NB4 (cell line): ENCODE results near the gene PROX1.

Experiments used
- CTCF ChIP-seq: IDR thresholded peaks from one replicate; pipeline ENCODE4 v1.5.1; 2012; ENCODE audit warnings: low read depth, low read length
- MYC ChIP-seq: IDR thresholded peaks from 2 replicates; pipeline ENCODE4 v1.6.1; 2011; ENCODE audit warnings: low read depth, low read length
- POLR2A ChIP-seq: IDR thresholded peaks from 2 replicates; pipeline ENCODE4 v1.6.1; 2011; ENCODE audit warnings: mild to moderate bottlenecking; ENCODE audit not compliant: insufficient read length; ENCODE audit errors: extremely low read depth
- TF ChIP-seq, protein P1 (sequence below): IDR thresholded peaks from 2 replicates; pipeline ENCODE4 v1.6.1; 2011; ENCODE audit warnings: low read depth, low read length

- TF ChIP-seq CTCF: no peak
- TF ChIP-seq, protein P1, sequence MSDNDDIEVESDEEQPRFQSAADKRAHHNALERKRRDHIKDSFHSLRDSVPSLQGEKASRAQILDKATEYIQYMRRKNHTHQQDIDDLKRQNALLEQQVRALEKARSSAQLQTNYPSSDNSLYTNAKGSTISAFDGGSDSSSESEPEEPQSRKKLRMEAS: no peak
- no peak for TF ChIP-seq POLR2A
- no peak for TF ChIP-seq MYC
These were observed 70.3 kb downstream of the PROX1 start for GRCh38 chr1:214058076-214058475.
